ENCODE data around the gene TRPM2.

Gene TRPM2

GRCh38 chr21:44366586-44367211 lies 13.3 kb downstream of the TRPM2 start:
- Mint-ChIP-seq H3K4me1 (ENCODE audit: low read depth) (no peaks in the 10 kb centered on the region), H3K27ac (no peak overlapping the region), H3K36me3 (peaks cover 6% of the 10 kb centered on the region), H3K27me3 (no peaks in the 10 kb centered on the region), H3K4me3 (no peak overlapping the region), H3K9me3 (ENCODE audit: low read depth) (peaks cover 7% of the 10 kb centered on the region)

- H3K4me1 Mint-ChIP-seq (ENCODE audit: low read depth), result peaks cover 4% of the 10 kb centered on the region
- H3K27me3 Mint-ChIP-seq, result no peaks in the 10 kb centered on the region
- H3K36me3 Mint-ChIP-seq, result peaks cover 2% of the 10 kb centered on the region
- H3K9me3 Mint-ChIP-seq (ENCODE audit: low read depth), result no peaks in the 10 kb centered on the region
- H3K4me3 Mint-ChIP-seq, result no peak overlapping the region
- no peak overlapping the region for H3K27ac Mint-ChIP-seq
Measured at GRCh38 chr21:44368711-44369446, 15.5 kb downstream of the TRPM2 start.

DNA sequence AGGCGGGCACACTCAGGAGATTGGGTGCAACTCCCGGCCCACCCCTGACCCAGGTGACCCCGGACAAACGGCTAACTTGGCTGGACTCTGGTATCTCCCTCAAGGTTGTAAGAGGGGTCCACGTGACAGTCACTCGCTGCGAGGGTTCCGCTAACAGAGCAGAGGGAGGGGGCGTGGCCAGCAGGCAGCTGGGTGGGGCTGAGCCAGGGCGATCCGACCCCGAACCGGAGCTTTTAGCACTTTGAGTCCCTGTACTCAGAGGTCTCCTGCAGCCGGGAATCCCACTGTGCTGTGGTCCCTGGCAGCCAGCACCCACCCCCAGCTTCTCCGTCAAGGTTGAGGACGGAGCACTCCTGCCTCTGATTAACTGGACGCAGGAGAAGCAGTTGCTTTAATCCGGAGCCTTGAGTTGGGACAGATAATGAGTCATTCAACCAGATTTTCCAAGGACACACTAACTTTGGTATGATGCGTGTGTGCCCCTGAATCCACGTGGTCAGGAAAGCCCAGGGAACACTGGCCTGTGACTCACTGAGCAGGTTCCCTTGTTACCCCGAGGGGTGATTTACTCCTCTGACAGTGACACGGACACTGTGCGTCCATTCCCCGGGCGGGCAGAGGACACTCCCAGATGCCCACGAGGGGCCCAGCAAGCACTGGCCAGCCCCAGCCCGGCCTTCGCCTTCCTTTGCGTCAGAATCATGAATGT lies 16.8 kb downstream of the TRPM2 start:
- Mint-ChIP-seq H3K4me1 (ENCODE audit: low read depth) (peaks cover 14% of the 10 kb centered on the region), H3K4me3 (no peak overlapping the region), H3K36me3 (peaks cover 4% of the 10 kb centered on the region)

GRCh38 chr21:44370786-44371410 lies 17.5 kb downstream of the TRPM2 start:
- H3K4me3 Mint-ChIP-seq, result no peak overlapping the region
- H3K36me3 Mint-ChIP-seq, result peaks cover 4% of the 10 kb centered on the region
- H3K27me3 Mint-ChIP-seq, result no peaks in the 10 kb centered on the region
- peaks cover 21% of the 10 kb centered on the region for H3K4me1 Mint-ChIP-seq (ENCODE audit: low read depth)
- H3K27ac Mint-ChIP-seq, result no peak overlapping the region
- no peaks in the 10 kb centered on the region for H3K9me3 Mint-ChIP-seq (ENCODE audit: low read depth)

More for the DNA sequence above, 16.8 kb downstream of the TRPM2 start:
- no peaks in the 10 kb centered on the region for H3K9me3 Mint-ChIP-seq (ENCODE audit: low read depth)
- no peak overlapping the region for H3K27ac Mint-ChIP-seq
- H3K27me3 Mint-ChIP-seq, result no peaks in the 10 kb centered on the region

GRCh38 chr21:44371596-44371995 lies 18.2 kb downstream of the TRPM2 start:
- Mint-ChIP-seq H3K27me3 (no peaks in the 10 kb centered on the region), H3K4me3 (no peak overlapping the region), H3K9me3 (ENCODE audit: low read depth) (no peaks in the 10 kb centered on the region), H3K36me3 (peaks cover 4% of the 10 kb centered on the region), H3K4me1 (ENCODE audit: low read depth) (peaks cover 24% of the 10 kb centered on the region), H3K27ac (no peak overlapping the region)

- Mint-ChIP-seq H3K27ac (no peak overlapping the region), H3K27me3 (no peaks in the 10 kb centered on the region), H3K4me3 (no peak overlapping the region), H3K9me3 (ENCODE audit: low read depth) (no peaks in the 10 kb centered on the region), H3K4me1 (ENCODE audit: low read depth) (peaks cover 24% of the 10 kb centered on the region), H3K36me3 (peaks cover 4% of the 10 kb centered on the region)
Measured at GRCh38 chr21:44372616-44373015, 19.2 kb downstream of the TRPM2 start.

- peak overlapping the region; percentile 54 for H3K4me3 Mint-ChIP-seq
- no peaks in the 10 kb centered on the region for H3K27me3 Mint-ChIP-seq
- H3K36me3 Mint-ChIP-seq, result peaks cover 4% of the 10 kb centered on the region
- peak overlapping the region; percentile 61 for H3K27ac Mint-ChIP-seq
- H3K9me3 Mint-ChIP-seq (ENCODE audit: low read depth), result no peaks in the 10 kb centered on the region
- H3K4me1 Mint-ChIP-seq (ENCODE audit: low read depth), result peaks cover 24% of the 10 kb centered on the region
Measured at GRCh38 chr21:44374601-44375280, 21.3 kb downstream of the TRPM2 start.

- peaks cover 4% of the 10 kb centered on the region for H3K36me3 Mint-ChIP-seq
- no peaks in the 10 kb centered on the region for H3K27me3 Mint-ChIP-seq
- H3K9me3 Mint-ChIP-seq (ENCODE audit: low read depth), result no peaks in the 10 kb centered on the region
- peak overlapping the region; percentile 61 for H3K27ac Mint-ChIP-seq
- peak overlapping the region; percentile 54 for H3K4me3 Mint-ChIP-seq
- H3K4me1 Mint-ChIP-seq (ENCODE audit: low read depth), result peaks cover 24% of the 10 kb centered on the region
Measured at GRCh38 chr21:44375281-44375651, 21.8 kb downstream of the TRPM2 start.

- Mint-ChIP-seq H3K27ac (no peak overlapping the region), H3K4me1 (ENCODE audit: low read depth) (peaks cover 24% of the 10 kb centered on the region), H3K4me3 (no peak overlapping the region), H3K9me3 (ENCODE audit: low read depth) (no peaks in the 10 kb centered on the region), H3K36me3 (peaks cover 4% of the 10 kb centered on the region), H3K27me3 (no peaks in the 10 kb centered on the region)
Measured at GRCh38 chr21:44375761-44376241, 22.4 kb downstream of the TRPM2 start.

DNA sequence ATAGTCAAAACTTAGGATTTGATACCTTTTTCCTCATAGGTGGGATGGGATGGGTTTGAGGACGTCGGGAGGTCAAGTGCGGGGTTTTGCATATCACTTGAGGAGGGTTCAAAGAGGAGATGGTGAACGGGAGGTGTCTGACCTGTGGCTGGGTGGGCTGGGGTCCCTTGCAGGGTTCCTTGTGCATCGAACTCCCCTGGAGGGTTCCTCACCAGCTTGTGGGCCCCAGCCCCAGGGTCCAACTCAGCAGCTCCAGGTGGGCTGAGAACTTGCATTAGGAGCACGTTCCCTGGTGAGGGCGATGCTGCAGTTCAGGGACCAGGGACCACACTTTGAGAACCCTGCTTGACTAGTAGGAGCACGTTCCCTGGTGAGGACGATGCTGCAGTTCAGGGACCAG lies 23.2 kb downstream of the TRPM2 start:
- Mint-ChIP-seq H3K36me3 (peaks cover 2% of the 10 kb centered on the region), H3K27me3 (no peaks in the 10 kb centered on the region), H3K27ac (no peak overlapping the region), H3K4me3 (no peak overlapping the region), H3K4me1 (ENCODE audit: low read depth) (peaks cover 24% of the 10 kb centered on the region), H3K9me3 (ENCODE audit: low read depth) (no peaks in the 10 kb centered on the region)

DNA sequence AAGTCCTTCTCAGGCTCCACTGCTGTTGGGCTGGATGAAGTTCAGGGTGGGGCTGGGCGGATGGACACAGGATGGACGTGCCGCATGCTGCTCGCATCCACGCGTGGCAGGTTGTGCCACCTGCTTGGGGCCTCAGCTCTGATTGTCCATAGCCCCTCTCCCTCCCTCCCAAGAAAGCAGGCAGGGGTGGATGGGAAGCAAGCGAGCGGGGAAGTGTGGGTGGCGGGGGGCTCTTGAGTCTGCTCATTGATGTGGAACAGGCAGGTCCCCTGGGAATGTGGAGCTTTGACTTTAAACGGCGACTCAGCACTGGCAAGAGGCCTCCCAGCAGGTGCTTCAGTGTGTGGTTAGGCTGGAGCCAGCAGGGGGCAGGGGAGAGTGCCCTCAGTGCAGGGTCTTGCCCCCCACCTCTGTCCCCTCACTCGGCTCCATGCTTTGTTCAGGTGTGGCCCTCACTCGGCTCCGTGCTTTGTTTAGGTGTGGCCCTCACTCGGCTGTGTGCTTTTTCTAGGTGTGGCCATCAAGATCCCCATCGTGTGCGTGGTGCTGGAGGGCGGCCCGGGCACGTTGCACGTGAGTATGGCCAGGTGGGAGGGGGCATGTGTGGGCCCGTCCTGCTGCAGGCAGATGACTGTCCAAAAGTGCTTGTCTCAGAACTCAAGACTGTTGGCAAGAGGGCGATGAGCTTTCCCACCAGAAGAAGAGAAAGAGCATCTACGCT lies 23.9 kb downstream of the TRPM2 start:
- no peak overlapping the region for H3K27ac Mint-ChIP-seq
- peaks cover 7% of the 10 kb centered on the region for H3K36me3 Mint-ChIP-seq
- H3K4me3 Mint-ChIP-seq, result no peak overlapping the region
- H3K9me3 Mint-ChIP-seq (ENCODE audit: low read depth), result no peaks in the 10 kb centered on the region
- H3K4me1 Mint-ChIP-seq (ENCODE audit: low read depth), result peaks cover 24% of the 10 kb centered on the region
- H3K27me3 Mint-ChIP-seq, result no peaks in the 10 kb centered on the region

DNA sequence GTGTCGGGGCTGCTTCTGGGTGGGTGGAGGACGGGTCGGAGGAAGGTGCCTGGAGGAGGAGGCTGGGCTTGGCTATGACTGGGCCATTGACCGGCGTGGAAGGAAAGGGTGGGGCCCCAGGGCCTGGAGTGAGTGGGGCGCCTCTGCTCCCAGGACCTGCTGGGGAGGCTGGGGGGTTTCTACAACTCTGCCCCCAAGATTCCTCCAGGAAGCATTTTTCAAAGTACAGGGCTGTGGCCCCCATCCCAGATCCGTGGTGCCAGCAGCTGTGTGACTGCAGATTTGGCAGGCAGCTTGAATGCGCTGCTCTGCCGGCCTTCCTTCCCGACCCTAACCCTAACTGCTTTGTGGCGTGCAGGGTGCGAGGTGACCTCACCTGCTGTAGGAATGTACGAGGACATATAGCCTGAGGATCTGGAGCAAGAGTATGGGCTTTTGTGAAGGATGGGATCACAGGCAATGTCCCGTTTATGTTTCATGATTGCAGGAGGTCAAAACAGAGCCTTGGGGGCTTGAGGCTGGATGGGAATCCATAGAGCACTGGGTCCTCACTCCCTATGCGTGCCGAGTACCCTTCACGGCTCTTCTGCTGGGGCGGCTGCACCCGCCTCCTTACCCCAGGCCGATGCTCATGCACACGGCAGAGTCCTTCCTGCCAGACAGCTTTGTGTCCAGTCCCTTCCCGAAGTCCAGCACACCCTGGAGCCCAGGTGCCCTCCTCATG lies 24.7 kb downstream of the TRPM2 start:
- Mint-ChIP-seq H3K36me3 (peaks cover 7% of the 10 kb centered on the region), H3K4me3 (no peak overlapping the region)

GRCh38 chr21:44378646-44379514 lies 25.5 kb downstream of the TRPM2 start:
- Mint-ChIP-seq H3K4me3 (no peak overlapping the region), H3K27ac (no peak overlapping the region), H3K36me3 (peaks cover 14% of the 10 kb centered on the region), H3K9me3 (ENCODE audit: low read depth) (peaks cover 6% of the 10 kb centered on the region), H3K4me1 (ENCODE audit: low read depth) (peaks cover 20% of the 10 kb centered on the region), H3K27me3 (no peaks in the 10 kb centered on the region)

More for the DNA sequence above, 24.7 kb downstream of the TRPM2 start:
- Mint-ChIP-seq H3K27me3 (no peaks in the 10 kb centered on the region), H3K4me1 (ENCODE audit: low read depth) (peaks cover 24% of the 10 kb centered on the region), H3K9me3 (ENCODE audit: low read depth) (no peaks in the 10 kb centered on the region), H3K27ac (no peak overlapping the region)

All from activated naive CD8-positive, alpha-beta T cell (primary cell).